ENCODE data around the gene RHEB.

DNA sequence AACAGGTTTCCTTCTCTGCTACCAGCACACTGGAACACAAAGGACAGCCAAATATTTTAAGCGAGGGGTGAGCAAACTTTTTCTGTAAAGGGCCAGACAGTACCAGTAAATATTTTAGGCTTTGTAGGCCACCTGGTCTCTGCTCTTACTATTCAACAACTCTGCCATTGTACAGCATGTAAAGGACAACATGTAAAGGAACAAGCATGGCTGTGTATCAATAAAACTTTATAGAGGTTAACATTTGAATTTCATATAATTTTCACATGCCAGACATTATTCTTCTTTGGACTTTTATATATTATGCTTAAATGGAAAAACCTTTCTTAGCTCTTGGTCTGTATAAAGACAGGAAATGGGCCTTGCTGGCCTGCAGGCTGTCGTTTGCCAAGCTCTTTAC is 30.2 kb downstream of the RHEB start:
- TF ChIP-seq, protein P1, sequence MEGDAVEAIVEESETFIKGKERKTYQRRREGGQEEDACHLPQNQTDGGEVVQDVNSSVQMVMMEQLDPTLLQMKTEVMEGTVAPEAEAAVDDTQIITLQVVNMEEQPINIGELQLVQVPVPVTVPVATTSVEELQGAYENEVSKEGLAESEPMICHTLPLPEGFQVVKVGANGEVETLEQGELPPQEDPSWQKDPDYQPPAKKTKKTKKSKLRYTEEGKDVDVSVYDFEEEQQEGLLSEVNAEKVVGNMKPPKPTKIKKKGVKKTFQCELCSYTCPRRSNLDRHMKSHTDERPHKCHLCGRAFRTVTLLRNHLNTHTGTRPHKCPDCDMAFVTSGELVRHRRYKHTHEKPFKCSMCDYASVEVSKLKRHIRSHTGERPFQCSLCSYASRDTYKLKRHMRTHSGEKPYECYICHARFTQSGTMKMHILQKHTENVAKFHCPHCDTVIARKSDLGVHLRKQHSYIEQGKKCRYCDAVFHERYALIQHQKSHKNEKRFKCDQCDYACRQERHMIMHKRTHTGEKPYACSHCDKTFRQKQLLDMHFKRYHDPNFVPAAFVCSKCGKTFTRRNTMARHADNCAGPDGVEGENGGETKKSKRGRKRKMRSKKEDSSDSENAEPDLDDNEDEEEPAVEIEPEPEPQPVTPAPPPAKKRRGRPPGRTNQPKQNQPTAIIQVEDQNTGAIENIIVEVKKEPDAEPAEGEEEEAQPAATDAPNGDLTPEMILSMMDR (IDR thresholded peaks at IDR 0.05; ENCODE audit: low read depth, low read length, poor library complexity, severe bottlenecking) = no peak
- no peak for TF ChIP-seq EZH2phosphoT487 (IDR thresholded peaks at IDR 0.05; ENCODE audit: borderline replicate concordance, low read length)
